Stimulated activated CD4-positive, alpha-beta T cell treated with anti-CD3 and anti-CD28 coated beads, TNF-alpha, amount 100 ng/mL, for 48 hours (primary cell): ENCODE measurements around the gene FKBP5.
"Not testable (repeated sequence)": the region's sequence is repeated elsewhere in the genome, so short reads cannot be mapped to it uniquely, and the experiment has no call there.

Experiments
- DNase-seq, 3 donors: peaks; one replicate each; pipeline ENCODE4 v3.0.0-alpha.2; 2020; ENCODE audit warnings: low read depth in 3 of 3

Gene FKBP5

DNA sequence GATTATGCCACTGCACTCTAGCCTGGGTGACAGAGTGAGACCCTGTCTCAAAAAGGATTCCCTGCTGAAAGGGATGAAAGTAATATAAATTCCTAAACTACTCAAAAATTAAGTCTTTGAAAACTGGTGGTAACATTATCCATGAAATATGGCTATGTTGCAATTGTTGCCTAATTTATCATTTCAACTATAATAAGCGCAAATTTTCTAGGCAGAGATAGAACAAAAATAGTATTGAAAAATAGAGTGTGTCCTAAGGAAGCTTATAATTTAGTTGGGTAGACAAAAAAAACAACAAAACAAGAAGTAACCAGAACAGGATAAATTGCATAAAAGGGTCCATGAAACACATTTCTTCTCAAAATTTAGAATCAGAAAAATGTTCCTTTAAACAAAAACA lies 68.0 kb downstream of the FKBP5 start:
- DNase-seq = no peak

DNA sequence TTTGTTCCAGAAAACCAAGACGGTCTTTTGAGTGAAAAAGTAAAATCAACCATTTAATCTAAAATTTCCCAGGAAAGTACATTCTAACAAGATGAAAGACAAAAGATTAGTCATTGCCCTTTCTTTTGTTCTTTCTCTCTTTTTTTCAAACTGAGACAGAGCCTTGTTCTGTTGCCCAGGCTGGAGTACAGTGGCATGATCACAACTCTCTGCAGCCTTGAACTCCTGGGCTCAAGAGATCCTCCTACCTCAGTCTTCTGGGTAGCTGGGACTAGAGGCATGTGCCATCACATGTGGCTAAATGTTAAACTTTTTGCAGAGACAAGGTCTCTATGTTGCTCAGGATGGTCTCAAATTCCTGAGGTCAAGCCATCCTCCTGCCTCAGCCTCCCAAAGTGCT lies 75.0 kb downstream of the FKBP5 start:
- no peak for DNase-seq

DNA sequence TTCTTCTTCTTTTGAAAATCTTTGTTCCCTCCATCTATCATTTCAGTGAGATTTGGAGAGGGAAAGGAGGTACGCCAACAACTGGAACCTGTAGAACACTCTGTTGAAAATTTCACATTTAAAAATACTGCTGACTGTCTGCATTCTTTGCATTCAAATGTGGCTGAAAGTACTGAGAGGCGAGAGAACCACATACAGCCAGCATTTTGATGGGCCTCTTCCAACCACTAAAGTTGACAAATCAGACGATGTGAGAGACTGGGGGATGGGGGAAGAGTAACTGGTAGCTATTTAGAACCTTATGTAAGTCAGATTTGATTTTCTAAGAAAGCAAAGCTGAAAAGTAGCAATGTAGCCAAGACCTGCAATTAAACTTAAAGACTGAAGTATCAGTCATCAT lies 77.5 kb downstream of the FKBP5 start:
- DNase-seq = no peak

DNA sequence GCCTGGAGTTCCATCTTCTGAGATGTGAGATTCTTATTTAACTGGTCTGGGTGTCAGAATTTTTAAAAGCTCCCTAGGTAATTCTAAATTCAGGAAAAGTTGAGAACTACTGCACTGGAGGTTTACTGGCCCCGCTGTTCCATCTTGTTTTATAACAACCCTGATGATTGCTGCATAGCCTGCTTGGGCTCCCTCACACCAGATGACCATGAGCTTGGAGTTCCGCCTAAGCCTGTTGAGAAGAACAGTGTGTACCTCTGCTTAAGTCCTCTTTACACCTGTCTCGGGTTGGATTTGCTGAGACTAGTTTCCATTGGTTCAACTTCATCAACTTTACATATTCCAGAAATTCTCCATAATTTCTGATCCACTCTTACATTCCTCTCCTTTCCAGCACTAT lies 77.9 kb downstream of the FKBP5 start:
- DNase-seq = no peak

DNA sequence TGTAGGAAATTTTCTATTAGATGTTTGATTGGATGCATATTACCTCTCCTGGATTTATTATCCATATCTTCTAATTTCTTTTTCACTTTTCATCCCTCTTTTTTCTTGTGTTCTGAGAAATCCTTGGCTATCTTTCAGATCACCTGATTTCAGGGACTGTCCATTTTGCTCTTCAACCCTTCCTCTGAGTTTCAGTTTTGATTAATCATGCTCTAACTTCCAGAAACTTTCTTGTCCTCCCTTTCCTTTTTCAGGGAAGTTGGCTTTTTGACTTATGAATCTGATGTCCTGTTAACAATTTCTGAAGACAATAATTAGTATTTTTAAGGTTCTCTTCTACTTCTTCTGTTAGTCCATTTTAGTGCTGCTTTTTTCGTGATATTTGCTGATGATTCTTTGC lies 79.1 kb downstream of the FKBP5 start:
- DNase-seq = no peak

DNA sequence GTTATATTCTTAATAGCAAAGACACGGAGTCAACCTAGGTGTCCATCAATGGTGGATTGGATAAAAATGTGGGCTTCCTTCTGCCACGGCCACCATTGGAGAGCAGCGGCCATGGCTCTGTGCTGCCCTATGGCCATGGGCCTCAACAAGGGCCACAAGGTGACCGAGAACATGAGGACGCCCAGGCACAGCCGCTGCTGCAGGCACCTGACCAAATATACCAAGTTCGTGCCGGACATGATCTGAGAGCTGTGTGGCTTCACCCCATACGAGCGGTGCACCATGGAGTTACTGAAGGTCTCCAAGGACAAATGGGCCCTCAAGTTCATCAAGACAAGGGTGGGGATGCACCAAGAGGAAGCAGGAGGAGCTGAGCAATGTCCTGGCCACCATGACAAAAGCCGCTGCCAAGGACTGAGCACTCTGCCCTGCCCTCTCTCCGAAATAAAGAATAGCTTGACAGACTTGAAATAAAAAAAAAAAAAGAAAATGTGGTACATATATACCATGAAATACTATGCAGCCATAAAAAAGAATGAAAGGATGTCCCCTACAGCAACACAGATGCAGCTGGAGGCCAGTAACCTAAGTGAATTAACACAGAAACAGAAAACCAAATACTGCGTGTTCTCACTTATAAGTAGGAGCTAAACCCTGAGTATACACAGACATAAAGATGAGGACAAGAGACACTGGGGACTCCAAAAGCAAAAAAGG lies 81.0 kb downstream of the FKBP5 start:
- no peak for DNase-seq

DNA sequence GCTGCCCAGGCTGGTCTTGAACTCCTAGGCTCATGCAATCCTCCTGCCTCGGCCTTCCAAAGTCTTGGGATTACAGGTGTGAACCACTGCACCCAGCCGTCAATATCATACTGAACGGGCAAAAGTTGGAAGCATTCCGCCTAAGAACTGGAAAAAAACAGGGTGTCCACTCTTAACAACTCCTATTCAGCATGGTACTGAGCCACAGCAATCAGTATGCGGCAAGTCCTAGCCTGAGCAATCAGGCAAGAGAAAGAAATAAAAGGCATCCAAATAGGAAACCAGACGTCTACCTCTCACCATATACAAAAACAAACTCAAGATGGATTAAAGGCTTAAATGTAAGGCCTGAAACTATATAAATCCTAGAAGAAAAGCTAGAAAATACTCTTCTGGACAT lies 83.1 kb downstream of the FKBP5 start:
- DNase-seq = no peak

DNA sequence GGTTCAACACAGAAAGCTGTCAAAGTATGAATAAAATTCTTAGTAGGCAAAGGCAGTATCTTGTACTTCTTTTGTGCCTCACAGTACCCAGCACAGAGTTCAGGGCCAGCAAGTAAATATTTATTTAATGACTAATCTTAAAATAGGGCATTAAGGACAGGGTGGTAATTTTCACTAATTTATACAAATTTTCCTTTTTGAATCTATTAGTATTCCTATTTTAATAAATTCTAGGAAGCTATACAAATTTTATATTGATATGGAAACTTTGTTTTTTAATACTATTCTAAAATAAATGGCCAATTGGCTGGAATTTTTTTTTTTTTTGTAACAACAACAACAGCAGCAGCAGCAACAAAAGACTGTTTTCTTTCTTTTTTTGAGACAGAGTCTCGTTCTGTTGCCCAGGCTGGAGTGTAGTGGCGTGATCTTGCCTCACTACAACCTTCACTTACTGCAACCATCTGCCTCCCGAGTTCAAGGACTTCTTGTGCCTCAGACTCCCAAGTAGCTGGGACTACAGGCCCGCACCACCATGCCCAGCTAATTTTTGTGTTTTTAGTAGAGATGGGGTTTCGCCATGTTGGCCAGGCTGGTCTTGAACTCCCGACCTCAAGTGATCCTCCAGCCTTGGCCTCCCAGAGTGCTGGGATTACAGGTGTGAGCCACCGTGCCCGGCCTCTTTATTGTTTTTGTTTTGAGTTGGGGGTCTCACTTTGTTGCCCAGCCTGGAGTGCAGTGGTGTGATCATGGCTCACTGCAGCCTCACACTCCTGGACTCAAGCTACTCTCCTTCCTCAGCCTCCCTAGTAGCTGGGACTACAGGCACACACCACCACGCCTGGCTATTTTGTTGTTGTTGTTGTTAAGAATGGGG lies 85.2 kb downstream of the FKBP5 start:
- no peak for DNase-seq

DNA sequence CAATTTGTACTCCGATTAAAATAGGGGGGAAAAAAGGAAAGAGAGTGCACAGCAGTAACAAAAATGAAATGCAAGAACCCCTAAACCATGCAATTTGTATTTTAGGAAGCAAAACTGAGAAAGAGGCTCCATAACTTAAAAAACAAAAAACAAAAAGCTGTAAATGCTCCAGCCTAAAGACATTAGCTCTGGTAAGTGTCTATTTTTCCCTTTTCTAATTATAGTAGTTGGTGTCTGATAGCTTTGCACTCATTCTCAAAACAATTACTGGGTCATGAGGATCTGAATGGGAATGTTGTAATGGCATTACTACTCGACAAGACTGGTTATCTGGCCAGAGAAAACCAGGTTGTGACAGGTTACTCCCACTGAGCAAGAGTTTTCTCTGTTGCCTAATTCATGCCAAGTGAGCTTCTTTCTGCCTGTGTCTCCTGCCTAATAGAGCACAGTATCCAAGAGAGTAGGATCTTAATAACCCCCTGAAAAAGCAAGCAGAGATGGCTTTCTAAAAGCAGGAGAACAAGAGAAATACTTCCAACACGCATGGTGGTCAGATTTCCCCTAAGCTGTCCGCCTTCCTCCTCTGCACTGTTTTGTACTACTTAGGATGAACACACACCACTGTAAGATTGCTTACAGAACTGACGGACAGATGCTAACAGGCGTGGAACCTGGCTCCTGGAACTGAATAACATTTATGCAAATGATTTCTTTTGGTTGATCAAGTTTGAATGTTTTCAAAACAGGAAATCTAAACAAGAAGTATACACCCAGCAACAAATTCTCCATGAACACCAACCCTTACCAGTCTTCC lies 86.4 kb downstream of the FKBP5 start:
- no peak for DNase-seq

DNA sequence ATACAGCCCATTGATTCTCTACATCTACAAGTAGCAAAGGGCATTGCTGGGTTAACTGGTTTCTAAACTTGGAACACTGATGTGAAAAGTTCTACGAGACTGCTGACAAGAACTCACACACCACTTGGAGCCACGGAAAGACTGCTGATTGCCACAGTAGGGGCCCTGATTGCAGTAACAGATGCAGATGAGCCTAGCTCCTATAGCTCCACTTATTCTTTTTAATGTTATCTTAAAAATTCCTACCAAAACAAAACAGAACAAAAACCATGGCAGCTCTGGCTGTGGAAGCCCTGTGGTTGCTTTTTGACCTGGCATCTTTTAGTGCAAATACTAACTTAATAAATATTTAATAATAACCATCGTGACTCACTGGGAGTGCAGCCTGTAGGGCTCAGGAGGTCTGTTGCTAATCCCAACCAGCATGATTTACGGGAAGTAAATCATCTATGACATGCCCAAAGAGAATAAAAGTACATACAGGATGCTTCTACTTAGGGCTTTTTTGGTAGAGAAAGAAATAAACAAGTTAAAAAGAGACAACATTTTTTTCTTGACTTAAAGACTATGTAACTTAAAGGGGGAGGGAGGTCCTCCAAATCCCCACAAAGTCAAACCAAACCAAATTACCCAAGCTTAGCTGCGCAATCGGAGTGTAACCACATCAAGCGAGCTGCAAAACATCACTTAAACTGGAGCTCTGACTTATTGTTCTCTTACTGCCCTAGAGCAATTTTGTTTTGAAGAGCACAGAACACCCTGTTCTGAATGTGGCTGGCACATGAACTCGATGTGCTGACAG lies 87.2 kb downstream of the FKBP5 start:
- DNase-seq = peak in 2 of 3 donors; percentile 20 to 24

DNA sequence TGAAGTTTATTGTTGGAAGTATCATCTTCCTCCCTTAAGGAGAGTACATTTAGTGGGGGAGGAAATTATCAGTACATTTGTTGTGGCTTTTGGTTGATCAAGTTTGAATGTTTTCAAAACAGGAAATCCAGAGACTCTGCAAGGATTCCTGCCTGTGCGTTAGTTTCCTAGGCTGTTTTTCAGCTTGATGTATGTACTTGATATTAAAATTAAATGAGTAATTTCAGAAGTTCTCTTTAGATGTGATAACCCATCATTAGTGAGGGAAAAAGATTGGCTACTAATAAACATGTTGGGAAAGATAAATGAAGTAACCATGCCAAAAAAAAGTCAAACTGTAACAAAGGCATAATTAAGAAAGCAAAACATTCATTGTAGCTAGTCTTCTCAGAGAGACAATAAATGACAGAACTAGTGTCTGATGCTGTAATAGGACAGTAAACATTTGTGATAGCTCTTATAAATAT lies 88.0 kb downstream of the FKBP5 start:
- no peak for DNase-seq

DNA sequence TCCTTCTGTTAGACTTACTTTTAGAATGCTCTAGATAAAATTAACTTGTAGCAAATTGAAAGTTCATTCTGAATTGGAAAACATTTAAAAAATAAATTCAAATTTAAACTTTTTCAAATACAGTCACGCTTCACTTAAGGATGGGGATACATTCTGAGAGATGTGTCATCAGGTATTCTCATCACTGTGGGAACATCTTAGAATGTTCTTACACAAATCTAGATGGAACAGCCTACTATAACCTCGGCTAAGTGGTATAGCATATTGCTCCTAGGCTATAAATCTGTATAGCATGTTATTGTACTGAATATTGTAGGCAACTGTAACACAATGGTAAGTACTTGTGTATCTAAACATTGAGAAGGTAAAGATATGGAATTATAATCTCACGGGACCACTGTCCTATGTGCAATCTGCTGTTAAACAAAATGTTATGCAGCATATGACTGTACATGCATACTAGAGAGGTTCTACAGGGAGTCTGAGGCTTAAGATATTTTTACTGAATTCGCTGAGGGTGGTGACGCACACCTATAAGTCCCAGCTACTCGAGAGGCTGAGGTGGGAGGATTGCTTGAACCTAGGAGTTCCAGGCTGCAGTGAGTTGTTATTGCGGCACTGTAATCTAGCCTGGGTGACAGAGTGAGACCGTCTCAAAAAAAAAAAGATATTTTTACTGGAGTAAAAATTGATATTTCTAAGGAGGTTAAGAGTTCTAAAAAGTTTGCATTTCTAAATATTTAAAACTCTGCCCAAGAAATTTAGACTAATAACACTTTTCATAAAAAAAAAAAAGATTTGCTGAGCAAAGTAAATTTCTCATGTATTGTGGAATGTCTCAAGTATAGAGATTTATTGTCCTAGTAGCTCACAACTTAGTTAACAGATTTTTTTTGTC lies 88.7 kb downstream of the FKBP5 start:
- DNase-seq = no peak

DNA sequence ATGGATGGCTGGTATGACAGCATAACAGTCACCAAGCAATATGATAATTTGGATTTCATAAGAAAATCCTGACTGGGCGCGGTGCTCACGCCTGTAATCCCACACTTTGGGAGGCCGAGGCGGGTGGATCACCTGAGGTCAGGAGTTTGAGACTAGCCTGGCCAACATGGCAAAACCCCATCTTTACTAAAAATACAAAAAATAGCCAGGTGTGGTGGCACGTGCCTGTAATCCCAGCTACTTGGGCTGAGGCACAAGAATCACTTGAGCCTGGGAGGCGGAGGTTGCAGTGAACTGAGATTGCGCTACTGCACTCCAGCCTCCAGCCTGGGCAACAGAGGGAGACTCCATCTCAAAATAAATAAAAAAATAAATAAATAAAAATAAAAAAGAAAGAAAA lies 90.1 kb downstream of the FKBP5 start:
- DNase-seq = not testable (repeated sequence)

DNA sequence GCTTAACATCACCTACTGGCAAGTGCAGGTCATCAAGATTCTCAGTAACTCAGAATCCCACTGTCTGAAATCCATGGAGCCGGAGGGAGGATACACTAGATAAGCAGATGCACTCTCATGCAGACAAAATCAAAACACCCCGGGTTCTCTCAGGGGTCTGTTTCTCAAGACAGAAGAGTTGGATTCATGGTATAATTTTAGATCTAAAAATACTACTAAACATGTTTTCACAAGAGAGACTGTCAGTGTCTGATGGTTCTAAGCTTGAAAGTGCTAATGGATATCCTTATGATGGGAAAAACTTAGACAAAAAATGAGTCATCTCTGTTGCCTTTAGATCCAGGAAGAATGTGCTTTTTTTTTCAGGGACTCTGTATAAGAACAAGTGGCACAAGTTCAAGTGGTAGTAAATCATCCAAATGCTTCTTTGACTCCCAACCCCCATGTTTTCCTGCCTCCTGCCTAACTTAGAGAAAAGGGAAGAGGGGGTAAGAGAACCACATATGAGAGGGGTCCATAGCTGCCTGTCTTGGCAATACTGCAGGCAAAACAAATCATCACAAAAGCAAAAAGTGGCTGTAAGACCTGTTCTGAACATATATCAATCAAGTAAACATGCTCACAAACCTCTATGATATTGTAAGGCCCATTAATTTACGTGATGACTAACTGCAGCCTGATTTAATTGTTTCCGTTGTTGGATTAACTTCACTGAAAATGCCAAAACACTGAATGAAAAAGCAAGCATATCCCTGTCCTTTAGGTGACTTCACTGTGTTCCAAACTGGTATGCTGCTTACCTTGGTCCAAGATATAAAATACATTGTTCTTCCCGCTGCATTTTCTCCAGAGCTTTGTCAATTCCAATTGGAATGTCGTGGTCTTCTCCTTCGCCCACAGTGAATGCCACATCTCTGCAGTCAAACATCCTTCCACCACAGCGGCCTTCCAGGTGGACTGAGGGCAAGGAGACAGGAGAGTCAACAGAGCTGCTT lies 92.0 kb downstream of the FKBP5 start:
- DNase-seq = no peak

DNA sequence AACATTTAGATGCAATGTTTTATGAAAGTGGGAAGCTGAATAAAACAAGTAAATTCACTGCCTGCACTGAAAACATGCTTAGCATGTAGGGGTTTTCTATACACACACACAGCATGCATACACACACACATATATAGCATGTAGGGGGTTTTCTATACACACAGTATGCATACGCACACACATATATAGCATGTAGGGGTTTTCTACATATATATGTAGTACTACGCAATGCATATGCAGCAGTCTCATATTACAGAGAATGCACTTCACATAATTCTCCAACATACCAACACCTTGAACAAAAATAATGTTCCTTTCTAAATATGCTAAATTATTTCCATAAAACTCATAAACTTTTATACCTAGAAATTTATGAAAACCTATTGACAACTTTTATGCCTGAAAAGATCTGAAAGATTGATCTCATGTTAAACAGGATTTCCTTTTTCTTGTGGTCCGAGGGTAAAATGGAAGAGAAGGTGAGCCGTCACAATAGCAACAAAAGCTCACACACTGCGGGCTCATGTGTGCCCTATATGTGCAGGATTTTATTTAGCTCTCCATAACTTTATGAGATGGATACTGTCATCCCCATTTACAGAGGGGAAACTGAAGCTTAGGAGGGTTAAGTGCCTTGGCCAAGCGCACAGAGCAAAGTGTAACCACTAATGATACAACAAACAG lies 94.1 kb downstream of the FKBP5 start:
- DNase-seq = no peak

DNA sequence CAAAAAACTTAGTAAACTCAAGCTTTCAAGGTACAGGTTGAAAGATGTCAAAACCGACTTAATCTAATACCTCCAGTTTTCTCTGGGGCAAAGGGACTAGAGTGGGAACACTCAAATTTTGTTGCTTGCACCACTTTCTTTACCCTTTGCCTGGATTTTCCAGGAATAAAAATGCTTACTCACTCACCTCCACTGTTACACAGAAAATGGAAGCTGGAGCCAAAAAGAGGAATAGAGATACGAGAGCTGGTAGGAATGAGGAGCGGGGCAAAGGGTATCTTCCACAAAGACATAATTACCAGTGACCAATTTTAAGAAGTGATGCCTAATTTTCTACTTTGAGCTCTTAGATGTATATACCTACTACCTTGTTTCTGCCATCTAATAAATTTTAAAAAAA lies 96.5 kb downstream of the FKBP5 start:
- no peak for DNase-seq

DNA sequence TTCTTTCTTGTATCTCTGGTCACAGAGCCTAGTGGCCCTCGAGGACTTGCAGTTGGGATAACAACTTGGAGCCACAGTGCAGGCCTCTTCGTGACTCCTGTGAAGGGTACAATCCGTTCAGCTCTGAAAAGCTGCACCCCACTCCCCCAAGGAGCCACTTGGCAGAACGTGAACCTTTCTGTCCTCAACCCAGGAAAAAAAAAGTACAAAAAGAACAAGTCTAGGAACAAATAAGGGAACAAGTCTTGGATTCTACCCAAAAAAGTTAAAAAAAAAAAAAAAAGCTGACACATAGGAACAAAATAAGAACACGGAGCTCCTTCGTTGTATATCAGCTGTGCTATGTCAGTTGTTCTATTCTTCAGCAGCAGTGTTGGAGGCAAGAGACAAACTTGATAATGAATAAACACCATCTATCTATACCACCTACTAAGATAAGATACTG lies 98.1 kb downstream of the FKBP5 start:
- DNase-seq = no peak

DNA sequence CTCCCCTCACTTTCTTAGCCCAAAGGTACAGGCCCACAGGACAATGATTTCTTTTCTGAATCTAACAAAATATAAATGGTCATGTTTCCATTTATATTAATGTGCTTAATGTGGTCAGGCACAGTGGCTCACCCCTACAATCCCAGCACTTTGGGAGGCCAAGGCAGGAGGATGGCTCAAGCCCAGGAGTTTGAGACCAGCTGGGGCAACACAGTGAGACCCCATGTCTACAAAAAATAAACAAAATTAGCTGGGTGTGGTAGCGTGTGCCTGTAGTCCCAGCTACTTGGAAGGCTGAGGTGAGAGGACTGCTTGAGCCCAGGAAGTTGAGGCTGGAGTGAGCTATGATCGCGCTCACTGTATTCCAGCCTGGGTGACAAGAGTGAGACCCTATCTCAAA lies 98.8 kb downstream of the FKBP5 start:
- no peak for DNase-seq
